ENCODE measurements around the gene PFN1.

Gene PFN1

DNA sequence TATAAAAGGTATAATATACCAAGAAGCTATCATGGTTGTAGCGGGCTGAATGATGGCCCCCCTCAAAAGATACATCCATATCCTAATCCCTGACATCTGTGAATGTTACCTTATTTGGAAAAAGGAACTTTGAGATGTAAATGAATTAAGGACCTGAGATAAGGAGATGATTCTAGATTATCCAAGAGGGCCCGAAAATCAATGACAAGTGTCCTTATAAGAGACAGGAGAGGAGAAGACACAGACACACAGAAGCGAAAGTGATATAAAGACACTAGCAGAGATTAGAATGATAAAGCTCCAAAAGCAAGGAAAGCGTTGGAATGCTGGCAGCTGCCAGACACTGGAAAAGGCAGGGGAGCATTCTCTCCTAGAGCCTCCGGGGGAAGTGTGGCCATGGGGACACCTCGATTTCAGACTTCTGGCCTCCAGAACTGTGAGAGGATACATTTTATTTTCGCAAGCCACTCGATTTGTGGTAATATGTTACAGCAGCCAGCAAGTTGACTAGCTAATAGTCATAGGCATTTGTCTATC lies 28.8 kb downstream of the PFN1 start:
- TF ChIP-seq TCF12 (IDR thresholded peaks at IDR 0.05; ENCODE audit: low read depth) (no peak), NFIC (IDR thresholded peaks at IDR 0.05) (no peak), YY1 (IDR thresholded peaks at IDR 0.05; ENCODE audit: low read depth) (no peak), EGR1 (IDR thresholded peaks at IDR 0.05) (no peak), TEAD4 (IDR thresholded peaks at IDR 0.05) (no peak), FOXM1 (IDR thresholded peaks at IDR 0.05; ENCODE audit: borderline replicate concordance, low read depth) (no peak), EP300 (IDR thresholded peaks at IDR 0.05; ENCODE audit: borderline replicate concordance) (no peak)
- TF ChIP-seq, protein P1, sequence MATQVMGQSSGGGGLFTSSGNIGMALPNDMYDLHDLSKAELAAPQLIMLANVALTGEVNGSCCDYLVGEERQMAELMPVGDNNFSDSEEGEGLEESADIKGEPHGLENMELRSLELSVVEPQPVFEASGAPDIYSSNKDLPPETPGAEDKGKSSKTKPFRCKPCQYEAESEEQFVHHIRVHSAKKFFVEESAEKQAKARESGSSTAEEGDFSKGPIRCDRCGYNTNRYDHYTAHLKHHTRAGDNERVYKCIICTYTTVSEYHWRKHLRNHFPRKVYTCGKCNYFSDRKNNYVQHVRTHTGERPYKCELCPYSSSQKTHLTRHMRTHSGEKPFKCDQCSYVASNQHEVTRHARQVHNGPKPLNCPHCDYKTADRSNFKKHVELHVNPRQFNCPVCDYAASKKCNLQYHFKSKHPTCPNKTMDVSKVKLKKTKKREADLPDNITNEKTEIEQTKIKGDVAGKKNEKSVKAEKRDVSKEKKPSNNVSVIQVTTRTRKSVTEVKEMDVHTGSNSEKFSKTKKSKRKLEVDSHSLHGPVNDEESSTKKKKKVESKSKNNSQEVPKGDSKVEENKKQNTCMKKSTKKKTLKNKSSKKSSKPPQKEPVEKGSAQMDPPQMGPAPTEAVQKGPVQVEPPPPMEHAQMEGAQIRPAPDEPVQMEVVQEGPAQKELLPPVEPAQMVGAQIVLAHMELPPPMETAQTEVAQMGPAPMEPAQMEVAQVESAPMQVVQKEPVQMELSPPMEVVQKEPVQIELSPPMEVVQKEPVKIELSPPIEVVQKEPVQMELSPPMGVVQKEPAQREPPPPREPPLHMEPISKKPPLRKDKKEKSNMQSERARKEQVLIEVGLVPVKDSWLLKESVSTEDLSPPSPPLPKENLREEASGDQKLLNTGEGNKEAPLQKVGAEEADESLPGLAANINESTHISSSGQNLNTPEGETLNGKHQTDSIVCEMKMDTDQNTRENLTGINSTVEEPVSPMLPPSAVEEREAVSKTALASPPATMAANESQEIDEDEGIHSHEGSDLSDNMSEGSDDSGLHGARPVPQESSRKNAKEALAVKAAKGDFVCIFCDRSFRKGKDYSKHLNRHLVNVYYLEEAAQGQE (IDR thresholded peaks at IDR 0.05; ENCODE audit: low read depth) = no peak
- TF ChIP-seq, protein P2, sequence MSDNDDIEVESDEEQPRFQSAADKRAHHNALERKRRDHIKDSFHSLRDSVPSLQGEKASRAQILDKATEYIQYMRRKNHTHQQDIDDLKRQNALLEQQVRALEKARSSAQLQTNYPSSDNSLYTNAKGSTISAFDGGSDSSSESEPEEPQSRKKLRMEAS (IDR thresholded peaks at IDR 0.05) = no peak

DNA sequence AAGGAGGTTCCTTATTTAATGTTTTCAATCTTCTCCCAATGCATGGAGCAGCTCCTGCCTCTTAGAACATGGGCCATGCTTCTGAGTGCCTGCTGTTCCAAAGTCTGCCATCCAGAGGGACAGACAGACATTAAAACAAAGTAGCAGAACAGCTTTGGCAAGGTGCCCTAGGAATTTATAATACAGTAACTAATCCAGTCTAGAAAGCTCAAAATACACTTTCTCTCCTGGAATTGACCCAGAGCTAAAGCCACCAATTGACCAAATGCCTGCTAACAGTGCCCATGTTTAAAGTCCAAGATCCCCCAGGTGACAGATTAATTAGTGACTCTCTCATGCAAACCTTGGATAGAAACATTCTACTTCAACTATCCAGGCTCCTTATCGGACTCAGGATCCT lies 34.3 kb downstream of the PFN1 start:
- TF ChIP-seq, protein P3, sequence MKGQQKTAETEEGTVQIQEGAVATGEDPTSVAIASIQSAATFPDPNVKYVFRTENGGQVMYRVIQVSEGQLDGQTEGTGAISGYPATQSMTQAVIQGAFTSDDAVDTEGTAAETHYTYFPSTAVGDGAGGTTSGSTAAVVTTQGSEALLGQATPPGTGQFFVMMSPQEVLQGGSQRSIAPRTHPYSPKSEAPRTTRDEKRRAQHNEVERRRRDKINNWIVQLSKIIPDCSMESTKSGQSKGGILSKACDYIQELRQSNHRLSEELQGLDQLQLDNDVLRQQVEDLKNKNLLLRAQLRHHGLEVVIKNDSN (IDR thresholded peaks at IDR 0.05) = no peak
- no peak for TF ChIP-seq YY1 (IDR thresholded peaks at IDR 0.05; ENCODE audit: low read depth)
- TF ChIP-seq ZBTB7A (IDR thresholded peaks at IDR 0.05; ENCODE audit: low read depth) = no peak
- TF ChIP-seq EGR1 (IDR thresholded peaks at IDR 0.05) = no peak
- peak; percentile 47 for TF ChIP-seq NFIC (IDR thresholded peaks at IDR 0.05)
- TF ChIP-seq TAF1 (IDR thresholded peaks at IDR 0.05; ENCODE audit: low read depth) = no peak

DNA sequence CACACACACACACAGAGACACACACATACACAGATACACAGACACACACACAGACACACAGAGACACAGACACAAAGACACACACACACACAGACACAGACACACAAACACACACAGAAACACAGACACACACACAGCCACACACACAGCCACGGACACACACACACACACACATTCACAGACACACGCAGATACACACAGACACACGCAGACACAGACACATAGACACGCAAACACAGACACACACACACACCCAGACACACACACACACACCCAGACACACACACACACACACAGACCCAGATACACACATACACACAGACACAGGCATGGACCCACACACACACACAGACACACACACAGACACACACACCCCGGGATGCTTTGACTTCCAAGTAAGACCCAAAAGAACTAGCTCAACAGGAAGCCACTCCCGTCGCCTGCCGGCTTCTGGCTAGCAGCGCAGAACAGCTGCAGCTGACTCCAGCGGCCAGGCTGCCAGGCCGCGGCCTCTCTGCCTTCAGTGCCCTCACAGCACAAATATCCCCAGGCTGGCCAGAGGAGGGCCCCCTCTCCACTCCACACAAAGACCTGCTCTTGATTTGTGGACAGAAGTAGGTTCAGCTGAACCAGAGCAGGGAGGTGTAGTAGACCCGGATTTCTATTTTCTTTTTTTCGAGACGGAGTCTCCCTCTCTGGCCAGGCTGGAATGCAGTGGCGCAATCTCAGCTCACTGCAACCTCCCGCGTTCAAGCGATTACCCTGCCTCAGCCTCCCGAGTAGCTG lies 39.4 kb downstream of the PFN1 start:
- TF ChIP-seq TCF12 (IDR thresholded peaks at IDR 0.05; ENCODE audit: low read depth) (no peak), NFIC (IDR thresholded peaks at IDR 0.05) (no peak), EP300 (IDR thresholded peaks at IDR 0.05; ENCODE audit: borderline replicate concordance) (no peak), EGR1 (IDR thresholded peaks at IDR 0.05) (no peak), ZBTB7A (IDR thresholded peaks at IDR 0.05; ENCODE audit: low read depth) (no peak), CREB1 (IDR thresholded peaks at IDR 0.05; ENCODE audit: low read depth) (no peak), TEAD4 (IDR thresholded peaks at IDR 0.05) (0 out of 2 replicates have a peak, but pooled peaks have one; percentile 29), RAD21 (IDR thresholded peaks at IDR 0.05; ENCODE audit: low read depth) (peak; percentile 88), FOXM1 (IDR thresholded peaks at IDR 0.05; ENCODE audit: borderline replicate concordance, low read depth) (no peak), CEBPB (IDR thresholded peaks at IDR 0.05) (peak; percentile 79), YY1 (IDR thresholded peaks at IDR 0.05; ENCODE audit: low read depth) (no peak), TAF1 (IDR thresholded peaks at IDR 0.05; ENCODE audit: low read depth) (no peak)
- TF ChIP-seq, protein P2 (IDR thresholded peaks at IDR 0.05) = no peak
- TF ChIP-seq, protein P3 (IDR thresholded peaks at IDR 0.05) = no peak
- TF ChIP-seq, protein P1 (IDR thresholded peaks at IDR 0.05; ENCODE audit: low read depth) = no peak

DNA sequence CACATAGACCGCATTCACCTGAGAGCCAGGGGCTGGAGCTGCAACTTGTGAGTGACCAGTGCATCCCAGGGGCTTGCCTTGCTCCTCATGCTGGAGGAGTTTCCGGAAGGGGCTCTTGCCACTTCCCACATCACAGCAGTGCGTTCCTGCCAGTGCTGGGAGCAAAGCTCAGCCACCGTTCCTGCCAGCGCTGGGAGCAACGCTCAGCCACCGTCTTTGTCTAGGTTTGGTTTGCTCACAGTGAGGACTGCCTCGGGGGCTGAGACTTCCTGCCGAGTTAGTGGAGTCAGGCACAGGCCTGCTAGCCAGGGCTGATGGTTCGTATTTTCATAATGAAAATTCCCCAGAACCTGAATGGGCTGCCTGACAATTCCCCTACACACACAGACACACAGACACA lies 40.0 kb downstream of the PFN1 start:
- TF ChIP-seq, protein P1 (IDR thresholded peaks at IDR 0.05; ENCODE audit: low read depth) = no peak
- TF ChIP-seq EP300 (IDR thresholded peaks at IDR 0.05; ENCODE audit: borderline replicate concordance) = no peak

All from Ishikawa (cell line).